Measurements from ENCODE around the gene CCM2L.

GRCh38 chr20:32052090-32052777 lies 42.0 kb downstream of the CCM2L start, which contains the start of gene HCK:
- no peak for TF ChIP-seq CTCF (IDR thresholded peaks at IDR 0.05)
- TF ChIP-seq EZH2 (IDR thresholded peaks at IDR 0.05): peak; percentile 84
- peak; percentile 48 for TF ChIP-seq EZH2phosphoT487 (IDR thresholded peaks at IDR 0.05)
